Thyroid gland (tissue), 4 donors: ENCODE data around the gene CERS5.

ENCODE experiments used
- POLR2A ChIP-seq, 2 donors: fragments of 450-650 bp; IDR thresholded peaks; one replicate each; pipeline ENCODE4 v1.6.1; 2017; ENCODE audit warnings: antibody characterized with exemption in 2 of 2, mild to moderate bottlenecking in 2 of 2, moderate library complexity in 1 of 2
- TF ChIP-seq, protein P1 (sequence below), 6 experiments: fragments of 200-600 bp in 3 of 6; fragments of 450-650 bp in 3 of 6; sonication (generic) in 3 of 6; IDR thresholded peaks; one replicate each; pipeline ENCODE4 v1.5.1; 2016 to 2019; ENCODE audit warnings: antibody characterized with exemption in 6 of 6, mild to moderate bottlenecking in 2 of 6, inconsistent platforms in 1 of 6, moderate library complexity in 1 of 6

DNA sequence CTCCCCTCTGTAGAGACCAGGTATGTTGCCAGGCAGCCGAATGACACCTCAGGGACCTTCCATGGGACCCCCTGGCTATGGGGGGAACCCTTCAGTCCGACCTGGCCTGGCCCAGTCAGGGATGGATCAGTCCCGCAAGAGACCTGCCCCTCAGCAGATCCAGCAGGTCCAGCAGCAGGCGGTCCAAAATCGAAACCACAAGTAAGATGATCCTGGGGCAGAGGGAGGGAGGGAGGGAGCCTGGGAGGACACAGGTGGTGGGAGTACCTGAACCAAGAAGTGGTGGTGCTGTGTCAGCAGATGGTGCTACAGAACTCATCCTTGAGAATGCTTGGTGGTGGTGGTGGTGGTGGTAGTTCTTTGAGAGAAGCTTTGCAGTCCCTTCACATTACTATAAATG, 81.0 kb downstream of the CERS5 start:
- TF ChIP-seq, protein P1, sequence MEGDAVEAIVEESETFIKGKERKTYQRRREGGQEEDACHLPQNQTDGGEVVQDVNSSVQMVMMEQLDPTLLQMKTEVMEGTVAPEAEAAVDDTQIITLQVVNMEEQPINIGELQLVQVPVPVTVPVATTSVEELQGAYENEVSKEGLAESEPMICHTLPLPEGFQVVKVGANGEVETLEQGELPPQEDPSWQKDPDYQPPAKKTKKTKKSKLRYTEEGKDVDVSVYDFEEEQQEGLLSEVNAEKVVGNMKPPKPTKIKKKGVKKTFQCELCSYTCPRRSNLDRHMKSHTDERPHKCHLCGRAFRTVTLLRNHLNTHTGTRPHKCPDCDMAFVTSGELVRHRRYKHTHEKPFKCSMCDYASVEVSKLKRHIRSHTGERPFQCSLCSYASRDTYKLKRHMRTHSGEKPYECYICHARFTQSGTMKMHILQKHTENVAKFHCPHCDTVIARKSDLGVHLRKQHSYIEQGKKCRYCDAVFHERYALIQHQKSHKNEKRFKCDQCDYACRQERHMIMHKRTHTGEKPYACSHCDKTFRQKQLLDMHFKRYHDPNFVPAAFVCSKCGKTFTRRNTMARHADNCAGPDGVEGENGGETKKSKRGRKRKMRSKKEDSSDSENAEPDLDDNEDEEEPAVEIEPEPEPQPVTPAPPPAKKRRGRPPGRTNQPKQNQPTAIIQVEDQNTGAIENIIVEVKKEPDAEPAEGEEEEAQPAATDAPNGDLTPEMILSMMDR (IDR thresholded peaks at IDR 0.05), result no peak
- no peak for TF ChIP-seq POLR2A (IDR thresholded peaks at IDR 0.05)
